OCI-LY7 (cell line): ENCODE results near the gene FLACC1. TPM values are rescaled to one million over a fixed set of nuclear protein-coding genes. Genes with fewer than 3 reads are reported as not detected.

Source experiments
- BruUV-seq: library from RNA; stranded (reverse); fragments of 400-500 nt; replicated peaks from 2 replicates; lab custom pipeline; 2021; lab: Mats Ljungman, UMichigan
- CTCF ChIA-PET: fragments of 300-600 bp; sonication (Branson Sonifier 250); formaldehyde crosslinking; loops from one replicate; lab custom pipeline; 2022; ENCODE audit warnings: antibody characterized with exemption; ENCODE audit not compliant: unreplicated experiment; lab: Charles Lee
- POLR2A ChIA-PET: fragments of 300-600 bp; sonication (Branson Sonifier 250); formaldehyde crosslinking; loops from one replicate; lab custom pipeline; 2022; ENCODE audit warnings: antibody characterized with exemption; lab: Charles Lee
- DNase-seq: peaks from one replicate; pipeline ENCODE4 v3.0.0-alpha.2; 2015; ENCODE audit warnings: low spot score
- H2AFZ ChIP-seq: fragments of 200-600 bp; sonication (generic), shearing (Covaris generic); 2 replicates; pipeline ENCODE4 v1.6.1; 2014; ENCODE audit warnings: mild to moderate bottlenecking, antibody characterized with exemption, low read length, moderate library complexity
- H3K27ac ChIP-seq: fragments of 200-600 bp; sonication (generic); 2 replicates; pipeline ENCODE4 v1.5.1; 2014; ENCODE audit warnings: mixed run types, low read depth, mild to moderate bottlenecking, moderate library complexity, low read length, inconsistent platforms; ENCODE audit not compliant: poor library complexity, severe bottlenecking
- H3K36me3 ChIP-seq: fragments of 200-600 bp; sonication (generic); 2 replicates; pipeline ENCODE4 v1.6.1; 2014; ENCODE audit warnings: mild to moderate bottlenecking, antibody characterized with exemption, low read length, moderate library complexity, mixed read lengths; ENCODE audit not compliant: insufficient read depth
- H3K4me1 ChIP-seq: fragments of 200-600 bp; sonication (generic); 2 replicates; pipeline ENCODE4 v1.5.1; 2014; ENCODE audit warnings: mild to moderate bottlenecking, low read length; ENCODE audit not compliant: insufficient read depth, poor library complexity, severe bottlenecking
- H3K4me2 ChIP-seq: fragments of 200-600 bp; sonication (generic); 2 replicates; pipeline ENCODE4 v1.6.1; 2014; ENCODE audit warnings: mild to moderate bottlenecking, low read length
- H3K4me3 ChIP-seq: fragments of 200-600 bp; sonication (generic); 2 replicates; pipeline ENCODE4 v1.5.1; 2014; ENCODE audit warnings: mild to moderate bottlenecking, low read depth, low read length; ENCODE audit not compliant: poor library complexity, severe bottlenecking
- H3K79me2 ChIP-seq: fragments of 200-600 bp; sonication (generic); 2 replicates; pipeline ENCODE4 v1.6.1; 2016; ENCODE audit warnings: low read depth, mild to moderate bottlenecking, low read length, moderate library complexity, mixed read lengths; ENCODE audit not compliant: insufficient read depth
- H3K9me2 ChIP-seq: fragments of 200-600 bp; sonication (generic); 2 replicates; pipeline ENCODE4 v1.6.1; 2016; ENCODE audit warnings: mild to moderate bottlenecking, low read length, mixed read lengths; ENCODE audit not compliant: insufficient read depth
- H3K9me3 ChIP-seq: fragments of 200-600 bp; sonication (generic); 2 replicates; pipeline ENCODE4 v1.6.1; 2014; ENCODE audit warnings: mild to moderate bottlenecking, mixed run types, low read length, mixed read lengths
- H4K20me1 ChIP-seq: fragments of 200-600 bp; sonication (generic); 2 replicates; pipeline ENCODE4 v1.6.1; 2014; ENCODE audit warnings: mild to moderate bottlenecking, antibody characterized with exemption, low read length, moderate library complexity, mixed read lengths; ENCODE audit not compliant: insufficient read depth
- CTCF ChIP-seq: fragments of 200-600 bp; sonication (generic); conservative IDR thresholded peaks from 2 replicates; pipeline ENCODE4 v1.5.1; 2014; ENCODE audit warnings: mild to moderate bottlenecking, antibody characterized with exemption, low read length, moderate library complexity, mixed read lengths
- EZH2phosphoT487 ChIP-seq: fragments of 200-600 bp; sonication (generic); IDR thresholded peaks from 2 replicates; pipeline ENCODE4 v1.6.1; 2018; ENCODE audit warnings: low read depth, borderline replicate concordance, mild to moderate bottlenecking, mixed run types, antibody characterized with exemption, low read length, moderate library complexity, mixed read lengths
- intact Hi-C: fragments of 100-400 bp; cut with micrococcal nuclease; formaldehyde crosslinking; loops from one replicate; pipeline ENCODE4 v1.10.0; 2022; ENCODE audit not compliant: unreplicated experiment
- total RNA-seq, 2 experiments: library from RNA; depleted of rRNA in 1 of 2; stranded (reverse); fragments of >200 nt in 1 of 2; shearing (Covaris generic) in 1 of 2; gene quantifications; 2 replicates each; pipeline ENCODE4 v1.2.3, GENCODE V29; 2014 to 2022

Gene FLACC1
- total RNA-seq, 2 experiments from 2014 or later, result 1.2 TPM; not detected in 1

- intact Hi-C loops, result loop anchor here (5.0 kb wide), 1 partner anchor 378 kb away; the partner anchor contains the start of gene TMEM237
- H3K9me2 ChIP-seq, result no peaks in the 10 kb centered on the region
- BruUV-seq, result no TSS peak
- TF ChIP-seq EZH2phosphoT487 (no peak), CTCF (no peak)
- H4K20me1 ChIP-seq, result peaks cover 12% of the 10 kb centered on the region; the same call in 1 of the 2 replicates
- H3K27ac ChIP-seq, result no peak overlapping the region
- ChIA-PET CTCF (no interaction called here), POLR2A (interaction anchor here (0.5 to 1.7 kb wide), 5 partner anchors 10 to 1000 kb away, joined by 3 to 5 read pairs (median 3); no protein-coding TSS in a partner anchor)
- no peak overlapping the region for H3K4me3 ChIP-seq
- peaks cover 29% of the 10 kb centered on the region for H3K4me1 ChIP-seq
- no peak overlapping the region for H3K4me2 ChIP-seq
- DNase-seq, result no peak
- H3K9me3 ChIP-seq, result no peaks in the 10 kb centered on the region
- H3K36me3 ChIP-seq, result peaks cover 35% of the 10 kb centered on the region
- no peak overlapping the region for H2AFZ ChIP-seq
- peaks cover 57% of the 10 kb centered on the region for H3K79me2 ChIP-seq
These were observed 92.5 kb downstream of the FLACC1 start for GRCh38 chr2:201264472-201265173.

GRCh38 chr2:201263779-201264178 lies 93.4 kb downstream of the FLACC1 start:
- Histone ChIP-seq H3K4me3 (no peak overlapping the region), H2AFZ (no peak overlapping the region), H3K4me1 (peaks cover 38% of the 10 kb centered on the region), H4K20me1 (peaks cover 12% of the 10 kb centered on the region; the same call in 1 of the 2 replicates), H3K27ac (no peak overlapping the region), H3K4me2 (peak overlapping the region; percentile 64), H3K9me2 (no peaks in the 10 kb centered on the region), H3K9me3 (no peaks in the 10 kb centered on the region), H3K36me3 (peaks cover 27% of the 10 kb centered on the region), H3K79me2 (peaks cover 66% of the 10 kb centered on the region)
- intact Hi-C loops, result loop anchor here (5.0 kb wide), 1 partner anchor 379 kb away; the partner anchor contains the start of gene TMEM237
- ChIA-PET CTCF (interaction anchor here (1.8 kb wide), 1 partner anchor 10 kb away, joined by 5 read pairs; no protein-coding TSS in a partner anchor), POLR2A (interaction anchor here (0.5 to 1.1 kb wide), 3 partner anchors 14 to 254 kb away, joined by 3 to 5 read pairs (median 3); no protein-coding TSS in a partner anchor)
- DNase-seq, result no peak
- TF ChIP-seq EZH2phosphoT487 (no peak), CTCF (no peak)
- no TSS peak for BruUV-seq
